HCT116 (cell line): ENCODE measurements around the gene ZNF189. TPM values are rescaled to one million over a fixed set of nuclear protein-coding genes. Genes with fewer than 3 reads are reported as not detected.

Source experiments
- ATAC-seq: fragments of 200-7000 bp; cut with Tn5 transposase; 2 replicates; pipeline ENCODE4 v1.9.1; 2020; ENCODE audit warnings: mild to moderate bottlenecking, moderate library complexity
- BruUV-seq: library from RNA; stranded (reverse); fragments of 400-500 nt; replicated peaks from 2 replicates; lab custom pipeline; 2021; lab: Mats Ljungman, UMichigan
- CTCF ChIA-PET: fragments of 300-600 bp; sonication (Branson Sonifier 250); formaldehyde crosslinking; loops from one replicate; lab custom pipeline; 2021; ENCODE audit warnings: antibody characterized with exemption; lab: Charles Lee
- POLR2A ChIA-PET: fragments of 300-600, 350-600 bp; sonication (Branson Sonifier 250); formaldehyde crosslinking; loops from one replicate; lab custom pipeline; 2021; ENCODE audit warnings: antibody characterized with exemption; lab: Charles Lee
- RAD21 ChIA-PET, 2 experiments: fragments of 300-600 bp; sonication (Branson Sonifier 250); formaldehyde crosslinking; loops; one replicate each; lab custom pipeline; 2023; ENCODE audit warnings: low total read pairs in 2 of 2; ENCODE audit not compliant: uncharacterized antibody in 2 of 2, unreplicated experiment in 2 of 2, low non-redundant PET in 1 of 2; lab: Charles Lee
- DNase-seq: peaks from one replicate; pipeline ENCODE4 v3.0.0-alpha.2; 2010; ENCODE audit warnings: low read depth, low spot score
- H2AFZ ChIP-seq: fragments of 200-600 bp; shearing (Covaris generic), sonication (generic); 2 replicates; pipeline ENCODE4 v1.6.1; 2017; ENCODE audit warnings: low read depth, mixed run types, mixed read lengths, antibody characterized with exemption, low read length; ENCODE audit not compliant: poor library complexity, severe bottlenecking
- H3K27ac ChIP-seq: 2 replicates; pipeline ENCODE4 v1.5.1; 2012; ENCODE audit warnings: low read depth, low read length
- H3K27me3 ChIP-seq: fragments of 200-600 bp; sonication (generic); 2 replicates; pipeline ENCODE4 v1.6.1; 2016; ENCODE audit warnings: mixed run types, low read length, mixed read lengths; ENCODE audit not compliant: insufficient read depth
- H3K36me3 ChIP-seq, 2 experiments: fragments of 200-500 bp in 1 of 2; fragments of 200-600 bp in 1 of 2; sonication (Bioruptor generic) in 1 of 2; sonication (generic) in 1 of 2; 2 replicates each; pipeline versions ENCODE4 v1.5.1 to v1.6.1; 2014 to 2016; ENCODE audit warnings: low read length in 2 of 2, inconsistent platforms in 1 of 2, mixed read lengths in 1 of 2, mixed run types in 1 of 2; ENCODE audit not compliant: insufficient read depth in 2 of 2, control insufficient read depth in 1 of 2
- H3K4me1 ChIP-seq, 2 experiments: fragments of 200-600 bp in 1 of 2; sonication (generic) in 1 of 2; 2 replicates each; pipeline versions ENCODE4 v1.5.1 to v1.6.1; 2012 to 2017; ENCODE audit warnings: low read length in 2 of 2, inconsistent platforms in 1 of 2, mild to moderate bottlenecking in 1 of 2, mixed read lengths in 1 of 2, mixed run types in 1 of 2, moderate library complexity in 1 of 2; ENCODE audit not compliant: insufficient read depth in 2 of 2, control insufficient read depth in 1 of 2
- H3K4me2 ChIP-seq: fragments of 200-600 bp; sonication (generic); 2 replicates; pipeline ENCODE4 v1.6.1; 2017; ENCODE audit warnings: mixed run types, low read length, mixed read lengths
- H3K4me3 ChIP-seq, 2 experiments: fragments of 200-600 bp in 1 of 2; sonication (generic) in 1 of 2; replicated peaks in 1 of 2; 2 replicates each; pipeline ENCODE4 v1.5.1; 2011 to 2016; ENCODE audit warnings: low read length in 2 of 2, control low read depth in 1 of 2, low read depth in 1 of 2, mild to moderate bottlenecking in 1 of 2, mixed read lengths in 1 of 2, mixed run types in 1 of 2
- H3K79me2 ChIP-seq: fragments of 200-600 bp; sonication (generic); 2 replicates; pipeline ENCODE4 v1.6.1; 2017; ENCODE audit warnings: mild to moderate bottlenecking, mixed run types, low read length, moderate library complexity, mixed read lengths; ENCODE audit not compliant: insufficient read depth
- H3K9ac ChIP-seq: fragments of 200-600 bp; sonication (generic); 2 replicates; pipeline ENCODE4 v1.6.1; 2016; ENCODE audit warnings: low read length, mixed read lengths
- H3K9me2 ChIP-seq: fragments of 200-600 bp; sonication (generic), shearing (Covaris generic); 2 replicates; pipeline ENCODE4 v1.6.1; 2017; ENCODE audit warnings: mixed run types, mild to moderate bottlenecking, moderate library complexity; ENCODE audit not compliant: insufficient read depth
- H3K9me3 ChIP-seq, 2 experiments: fragments of 200-500 bp in 1 of 2; fragments of 200-600 bp in 1 of 2; sonication (Bioruptor generic) in 1 of 2; sonication (generic) in 1 of 2; 2 replicates each; pipeline ENCODE4 v1.6.1; 2014 to 2017; ENCODE audit warnings: low read length in 2 of 2, mixed read lengths in 2 of 2, inconsistent platforms in 1 of 2, low read depth in 1 of 2, mild to moderate bottlenecking in 1 of 2, mixed run types in 1 of 2, moderate library complexity in 1 of 2; ENCODE audit not compliant: control insufficient read depth in 1 of 2, insufficient read depth in 1 of 2
- H4K20me1 ChIP-seq: fragments of 200-600 bp; sonication (generic), shearing (Covaris generic); 2 replicates; pipeline ENCODE4 v1.6.1; 2017; ENCODE audit warnings: mixed run types, mild to moderate bottlenecking, moderate library complexity; ENCODE audit not compliant: insufficient read depth
- EGR1 ChIP-seq: IDR thresholded peaks from 2 replicates; pipeline ENCODE4 v1.6.1; 2012; ENCODE audit warnings: low read depth
- ELF1 ChIP-seq: IDR thresholded peaks from 2 replicates; pipeline ENCODE4 v1.6.1; 2012; ENCODE audit warnings: low read depth, borderline replicate concordance
- EZH2 ChIP-seq: fragments of 200-600 bp; sonication (generic); IDR thresholded peaks from 2 replicates; pipeline ENCODE4 v1.6.1; 2017; ENCODE audit warnings: antibody characterized with exemption, mixed run types
- JUND ChIP-seq: IDR thresholded peaks from 2 replicates; pipeline ENCODE4 v1.6.1; 2012
- POLR2A ChIP-seq: IDR thresholded peaks from 2 replicates; pipeline ENCODE4 v1.7.0; 2011; ENCODE audit warnings: borderline replicate concordance; ENCODE audit not compliant: insufficient read depth, insufficient read length; ENCODE audit errors: extremely low read depth
- POLR2AphosphoS5 ChIP-seq: IDR thresholded peaks from 2 replicates; pipeline ENCODE4 v1.6.1; 2011; ENCODE audit warnings: mild to moderate bottlenecking, low read depth, low read length, moderate library complexity
- REST ChIP-seq: IDR thresholded peaks from 2 replicates; pipeline ENCODE4 v1.6.1; 2012; ENCODE audit warnings: low read depth
- SIN3A ChIP-seq: IDR thresholded peaks from 2 replicates; pipeline ENCODE4 v1.6.1; 2012; ENCODE audit warnings: low read depth
- SRF ChIP-seq: IDR thresholded peaks from 2 replicates; pipeline ENCODE4 v1.6.1; 2012; ENCODE audit warnings: low read depth
- YY1 ChIP-seq: IDR thresholded peaks from 2 replicates; pipeline ENCODE4 v1.6.1; 2011; ENCODE audit warnings: low read length, low read depth, moderate library complexity, mild to moderate bottlenecking; ENCODE audit not compliant: insufficient replicate concordance; ENCODE audit errors: extremely low read depth
- ZNF274 ChIP-seq: fragments of 200-500 bp; sonication (Bioruptor generic); IDR thresholded peaks from 2 replicates; pipeline ENCODE4 v1.6.1; 2014; ENCODE audit warnings: mild to moderate bottlenecking, low read depth, low read length, inconsistent platforms
- intact Hi-C: fragments of 100-400 bp; cut with micrococcal nuclease; formaldehyde crosslinking; loops from 2 replicates; pipeline ENCODE4 v1.10.0; 2022
- total RNA-seq: library from RNA; stranded (reverse); gene quantifications from one replicate; pipeline ENCODE4 v1.2.1, GENCODE V29; 2021; ENCODE audit not compliant: unreplicated experiment
- TF ChIP-seq, protein P1 (sequence below): IDR thresholded peaks from 2 replicates; pipeline ENCODE4 v1.6.1; 2012
- TF ChIP-seq, protein P2 (sequence below): IDR thresholded peaks from 2 replicates; pipeline ENCODE4 v1.6.1; 2012

Gene ZNF189
- total RNA-seq, 1 experiment from 2014 or later, result 10.6 TPM

GRCh38 chr9:101428909-101429308, 30.3 kb downstream of the ZNF189 start:
- Histone ChIP-seq H3K4me1 (no peaks in the 10 kb centered on the region), H3K4me3 (no peak overlapping the region), H3K9me2 (no peaks in the 10 kb centered on the region), H3K9me3 (no peaks in the 10 kb centered on the region), H3K27me3 (peaks cover 10% of the 10 kb centered on the region), H3K36me3 (no peaks in the 10 kb centered on the region), H4K20me1 (no peaks in the 10 kb centered on the region), H3K79me2 (no peaks in the 10 kb centered on the region), H3K27ac (no peak overlapping the region), H3K4me2 (no peak overlapping the region), H3K9ac (no peak overlapping the region), H2AFZ (no peak overlapping the region)
- ChIA-PET RAD21 (no interaction called here), CTCF (no interaction called here), POLR2A (no interaction called here)
- BruUV-seq, result no TSS peak
- DNase-seq, result no peak
- ATAC-seq, result no peak
- TF ChIP-seq POLR2A, result no peak
- no peak for TF ChIP-seq EZH2
- TF ChIP-seq POLR2AphosphoS5, result no peak
- TF ChIP-seq ELF1, result no peak
- TF ChIP-seq SIN3A, result no peak
- no peak for TF ChIP-seq ZNF274
- no peak for TF ChIP-seq REST
- no peak for TF ChIP-seq YY1
- TF ChIP-seq, protein P1, sequence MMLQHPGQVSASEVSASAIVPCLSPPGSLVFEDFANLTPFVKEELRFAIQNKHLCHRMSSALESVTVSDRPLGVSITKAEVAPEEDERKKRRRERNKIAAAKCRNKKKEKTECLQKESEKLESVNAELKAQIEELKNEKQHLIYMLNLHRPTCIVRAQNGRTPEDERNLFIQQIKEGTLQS, result no peak
- no peak for TF ChIP-seq SRF
- TF ChIP-seq EGR1, result no peak
- no peak for TF ChIP-seq JUND
- TF ChIP-seq, protein P2, sequence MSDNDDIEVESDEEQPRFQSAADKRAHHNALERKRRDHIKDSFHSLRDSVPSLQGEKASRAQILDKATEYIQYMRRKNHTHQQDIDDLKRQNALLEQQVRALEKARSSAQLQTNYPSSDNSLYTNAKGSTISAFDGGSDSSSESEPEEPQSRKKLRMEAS, result no peak
- intact Hi-C loops, result no loop called here
